GM19238 (cell line): ENCODE data around the gene NEDD9.

Source experiments
- DNase-seq: peaks from one replicate; pipeline ENCODE4 v3.0.0; 2011; ENCODE audit warnings: low spot score; ENCODE audit not compliant: insufficient read length

NEDD9 gene

DNA sequence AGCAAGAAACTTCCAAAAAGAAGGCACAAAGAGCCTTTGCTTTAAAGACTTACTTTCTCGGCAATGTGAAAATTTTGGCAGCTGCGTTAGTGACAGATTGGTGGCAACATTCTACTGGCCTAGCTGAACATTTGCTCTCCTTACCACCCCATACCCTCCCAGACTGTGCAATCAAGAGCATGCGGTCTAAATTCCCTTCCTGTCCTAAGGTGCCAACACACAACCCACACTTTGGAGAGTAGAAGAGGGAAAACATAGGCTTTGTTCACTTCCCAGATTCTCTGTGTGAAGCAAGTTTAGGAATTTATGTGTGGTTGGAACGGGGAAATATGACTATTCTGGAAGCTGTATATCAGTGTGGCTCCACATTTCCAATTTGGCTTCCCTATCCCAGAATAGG is 29.8 kb upstream of the NEDD9 start:
- no peak for DNase-seq

GRCh38 chr6:11260249-11261038 is 28.0 kb upstream of the NEDD9 start:
- DNase-seq: no peak

- no peak for DNase-seq
Observed at GRCh38 chr6:11258260-11259237, 26.1 kb upstream of the NEDD9 start.

DNA sequence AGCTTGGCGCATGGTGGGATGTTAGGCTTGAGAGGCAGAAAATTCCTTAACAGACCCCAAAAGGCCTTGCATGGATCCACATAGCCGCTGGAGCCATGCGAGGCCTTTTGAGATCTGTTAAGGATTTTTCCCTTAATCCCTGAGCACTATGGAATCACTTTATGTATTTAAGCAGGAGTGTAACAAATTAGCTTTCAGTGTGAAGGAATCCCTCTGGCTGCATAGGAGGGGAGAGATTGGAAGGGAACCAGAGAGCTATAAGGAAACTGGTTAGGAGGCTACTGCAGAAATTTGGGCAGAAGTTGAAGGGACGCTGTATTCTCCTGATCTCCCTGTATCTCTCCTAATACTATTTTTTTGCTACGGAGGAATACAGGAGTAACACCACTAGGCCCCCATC is 23.1 kb upstream of the NEDD9 start:
- DNase-seq: no peak

DNA sequence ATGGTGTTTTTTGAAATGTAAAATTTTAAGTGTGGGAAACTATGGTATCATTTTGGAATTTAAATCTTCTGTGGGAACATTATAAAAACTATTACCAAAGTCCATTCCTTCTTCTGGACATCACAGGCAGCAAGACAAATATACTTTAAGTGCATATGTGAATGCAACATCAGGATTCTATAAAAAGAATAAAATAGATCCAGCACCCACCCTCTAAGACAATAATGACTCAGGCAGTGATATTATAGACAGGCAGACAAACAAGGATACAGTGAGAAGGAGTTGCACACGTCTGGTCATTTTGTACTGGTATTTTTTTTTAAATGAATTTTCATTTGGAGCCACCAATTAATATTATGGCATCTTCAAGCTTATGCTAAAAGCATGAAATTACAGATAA is 21.1 kb upstream of the NEDD9 start:
- DNase-seq: no peak

GRCh38 chr6:11251553-11252360 is 19.3 kb upstream of the NEDD9 start:
- DNase-seq: no peak

DNA sequence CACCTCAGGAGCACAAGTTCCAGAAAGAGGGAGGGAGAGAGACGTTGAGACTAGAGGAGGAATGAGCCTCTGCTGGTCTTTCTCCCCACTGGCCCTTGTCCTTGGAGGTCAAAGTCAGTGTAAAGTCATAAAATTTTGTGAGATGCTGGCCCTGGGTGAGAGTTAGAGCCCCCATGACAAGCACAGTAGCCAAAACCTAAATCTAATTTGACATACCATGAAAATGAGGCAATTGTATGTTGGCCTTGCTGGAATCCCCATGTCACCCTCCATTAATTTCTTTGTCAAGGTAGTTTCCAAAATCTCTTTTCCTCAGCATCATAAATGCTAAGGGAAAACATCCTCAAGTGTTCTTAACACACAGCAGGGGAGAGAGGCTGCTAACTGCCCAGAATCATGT is 17.6 kb upstream of the NEDD9 start:
- DNase-seq: no peak

- DNase-seq: no peak
Observed at GRCh38 chr6:11248974-11249761, 16.7 kb upstream of the NEDD9 start.

GRCh38 chr6:11246722-11247121 is 14.3 kb upstream of the NEDD9 start:
- no peak for DNase-seq

- no peak for DNase-seq
Observed at GRCh38 chr6:11245381-11246256, 13.2 kb upstream of the NEDD9 start.

- DNase-seq: no peak
Observed at GRCh38 chr6:11244387-11245126, 12.1 kb upstream of the NEDD9 start.

DNA sequence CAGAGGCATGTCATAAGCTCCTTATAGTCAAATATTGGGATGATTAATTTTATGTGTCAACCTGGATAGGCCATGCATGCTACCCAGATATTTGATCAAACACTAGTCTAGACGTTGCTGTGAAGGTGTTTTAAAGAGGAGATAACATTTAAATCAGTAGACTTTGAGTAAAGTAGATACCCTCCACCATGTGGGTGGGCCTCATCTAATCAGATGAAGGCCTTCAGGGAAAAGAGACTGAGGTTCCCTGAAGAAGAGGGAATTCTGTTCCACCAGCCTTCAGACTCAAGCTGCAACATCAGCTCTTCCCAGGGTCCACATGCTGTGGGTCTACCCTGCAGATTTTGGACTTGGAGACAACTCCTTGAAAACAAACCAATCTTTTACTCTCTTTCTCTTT is 11.4 kb upstream of the NEDD9 start:
- DNase-seq: no peak

DNA sequence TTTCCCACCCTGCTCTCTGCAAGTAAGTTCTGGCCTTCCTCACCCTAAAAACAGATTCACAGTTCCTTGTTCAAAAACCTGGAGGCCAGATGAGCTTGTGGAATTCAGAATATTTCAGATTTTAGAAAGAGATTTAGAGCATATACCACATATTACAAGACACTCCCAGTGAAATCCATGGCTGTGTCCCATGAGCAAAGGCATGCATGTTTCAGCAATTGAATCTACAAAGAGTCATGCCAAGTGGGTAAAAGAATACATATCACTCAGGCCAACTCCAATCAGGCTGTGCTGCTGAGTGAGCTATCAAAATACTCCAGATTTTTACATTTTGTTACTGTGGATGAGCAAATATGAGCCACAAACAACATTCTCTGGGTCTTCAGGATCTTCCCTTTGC is 10.2 kb upstream of the NEDD9 start:
- DNase-seq: no peak

DNA sequence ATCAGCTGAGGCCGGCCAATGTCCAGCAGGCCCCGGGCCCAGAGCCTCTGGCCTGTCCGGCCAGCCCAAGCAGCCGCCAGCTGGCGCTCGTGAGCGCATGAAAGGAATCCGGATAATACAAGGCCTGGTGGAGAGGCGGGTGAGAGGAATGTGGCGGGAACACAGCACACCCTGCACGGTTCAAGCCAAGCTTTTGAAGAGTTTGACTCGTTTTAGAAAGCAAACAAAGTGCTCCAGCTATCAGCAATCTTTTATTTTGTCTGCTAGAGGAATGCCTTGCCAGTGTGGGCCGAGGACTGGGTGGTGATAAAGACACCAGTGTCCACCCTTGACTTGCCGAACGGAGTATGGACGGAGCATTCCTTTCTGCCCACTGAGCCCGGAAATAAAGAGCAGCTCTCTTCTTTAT is 9.3 kb upstream of the NEDD9 start:
- DNase-seq: no peak

DNA sequence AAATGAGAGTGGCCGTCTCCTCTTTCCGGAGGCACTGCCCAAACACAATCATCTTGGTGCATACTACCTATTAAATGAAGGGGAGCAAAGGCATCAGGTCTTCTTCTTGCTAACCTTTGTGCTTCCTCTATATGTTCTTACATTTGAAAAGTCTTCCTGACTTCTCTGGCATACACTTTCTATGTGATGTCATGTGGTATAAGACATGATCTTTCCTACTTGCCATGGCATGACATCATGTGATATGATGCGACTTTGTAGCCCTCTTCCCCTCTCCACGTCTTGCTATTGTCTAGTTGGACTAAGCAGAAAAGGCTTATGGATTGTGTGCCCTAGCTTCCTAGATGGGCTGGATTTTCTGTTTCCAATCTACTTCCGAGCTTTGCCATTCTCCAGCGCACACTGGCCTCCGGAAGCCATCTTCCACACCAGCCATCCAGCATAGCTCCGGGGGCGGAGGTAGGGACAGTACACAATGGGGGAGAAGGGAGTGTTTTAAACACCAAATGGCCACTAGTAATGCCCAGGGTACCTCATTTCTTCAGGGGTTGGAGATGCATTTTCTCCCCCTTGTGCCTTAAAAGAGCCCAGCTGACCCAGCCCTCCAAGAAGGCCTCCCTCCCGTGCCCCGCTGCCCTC is 8.8 kb upstream of the NEDD9 start:
- DNase-seq: no peak

DNA sequence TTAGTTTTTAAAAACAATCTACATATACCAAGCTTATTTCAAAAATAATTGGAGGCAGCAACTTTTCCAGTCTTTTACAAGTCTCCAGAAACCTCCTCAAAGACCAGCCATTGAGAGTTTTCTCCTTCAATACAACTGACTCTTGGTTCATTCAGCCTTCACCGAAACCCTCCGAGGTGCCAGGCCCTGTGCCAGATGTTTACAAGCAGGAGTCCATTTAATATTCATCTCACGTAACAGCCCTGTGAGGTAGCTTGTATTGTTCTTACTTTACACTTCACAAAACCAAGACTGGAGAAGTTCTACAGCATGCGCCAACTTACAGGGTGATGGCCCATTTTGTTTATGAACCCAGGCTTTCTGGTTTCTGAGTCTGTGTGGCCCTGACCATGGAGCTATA is 5.5 kb upstream of the NEDD9 start:
- no peak for DNase-seq

DNA sequence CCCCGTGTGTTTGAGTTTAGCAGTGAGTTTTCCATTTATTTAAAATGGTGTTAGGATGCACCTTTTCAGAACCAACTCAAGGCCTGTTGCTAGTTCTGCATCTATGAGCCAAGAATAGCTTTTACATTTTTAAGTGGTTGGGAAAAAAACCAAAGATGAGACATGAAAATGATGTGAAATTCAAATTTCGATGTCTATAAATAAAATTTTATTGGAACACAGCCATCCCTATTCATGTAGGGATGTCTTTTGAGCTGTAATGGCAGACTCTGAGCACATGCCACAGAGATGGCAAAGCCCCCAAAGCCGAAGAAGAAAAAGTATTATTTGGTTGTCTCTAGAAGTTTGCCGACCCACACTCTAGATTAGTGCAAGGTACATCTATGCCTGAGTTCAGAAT is 5.0 kb upstream of the NEDD9 start:
- no peak for DNase-seq

- no peak for DNase-seq
Observed at GRCh38 chr6:11236915-11237314, 4.4 kb upstream of the NEDD9 start.
